ENCODE measurements around the gene LEKR1.

Gene LEKR1

DNA sequence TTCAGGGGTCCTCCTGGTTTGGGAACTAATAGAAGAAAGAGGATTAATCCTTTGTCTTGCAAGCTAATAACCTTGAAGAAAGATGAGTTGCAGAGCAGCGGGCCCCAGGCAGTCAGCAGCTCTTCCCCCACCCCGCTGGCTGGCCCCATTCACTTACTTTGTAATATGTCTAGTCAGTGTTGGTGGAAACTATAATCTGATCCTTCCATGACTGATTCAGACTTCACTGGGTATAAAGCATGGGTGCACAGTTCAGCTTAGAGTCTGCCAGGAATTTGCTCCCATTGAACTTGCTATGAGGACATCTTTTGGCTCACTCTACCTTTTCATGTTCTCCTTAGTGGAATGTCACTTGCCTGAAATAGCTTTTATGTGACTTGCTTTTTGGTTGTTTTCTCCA is 216.1 kb downstream of the LEKR1 start:
- no peak overlapping the region for H3K27ac ChIP-seq (replicated peaks; ENCODE audit: low read length)
- no peak overlapping the region for H2AFZ ChIP-seq (ENCODE audit: low read length)
- H2BK5ac ChIP-seq (ENCODE audit: low read length): no peak overlapping the region
- H2AK5ac ChIP-seq (ENCODE audit: low read depth, low read length): no peak overlapping the region
- no peak overlapping the region for H3K18ac ChIP-seq (ENCODE audit: low read length)
- H2BK120ac ChIP-seq (ENCODE audit: low read depth, low read length): no peak overlapping the region
- no peak overlapping the region for H3K4ac ChIP-seq (ENCODE audit: low read length)
- H3K4me1 ChIP-seq (ENCODE audit: control insufficient read depth in 2 of 2, insufficient read depth in 1 of 2, low read depth in 1 of 2, low read length in 2 of 2): peaks cover 0 to 2% of the 10 kb centered on the region in 2 donors
- H3K4me3 ChIP-seq (ENCODE audit: low read length in 2 of 2): no peak overlapping the region
- H3K14ac ChIP-seq (ENCODE audit: low read length): no peak overlapping the region
- H3K27me3 ChIP-seq (ENCODE audit: control insufficient read depth in 3 of 3, insufficient read depth in 3 of 3, low read depth in 1 of 3, low read length in 3 of 3): no peaks in the 10 kb centered on the region
- H4K8ac ChIP-seq (ENCODE audit: low read depth, low read length): no peak overlapping the region
- H3K9ac ChIP-seq (ENCODE audit: low read depth, low read length, poor library complexity): no peak overlapping the region
- H2BK15ac ChIP-seq (ENCODE audit: low read length): no peak overlapping the region
- H3K23ac ChIP-seq (ENCODE audit: low read depth, low read length, poor library complexity): no peak overlapping the region
- no CpG with 5 or more reads among the region's 2 CpGs for whole genome bisulfite sequencing, 2 donors (ENCODE audit: extremely low coverage in 2 of 2, insufficient read length in 2 of 2, insufficient replicate concordance in 1 of 2)
- no peak for DNase-seq (ENCODE audit: low spot score)
- no peak overlapping the region for H2BK12ac ChIP-seq (ENCODE audit: low read length)
- H3K9me3 ChIP-seq (replicated peaks in 1 of 2; ENCODE audit: control insufficient read depth in 2 of 2, insufficient read depth in 1 of 2, low read depth in 1 of 2, low read length in 2 of 2): no peaks in the 10 kb centered on the region
- H3K4me2 ChIP-seq (ENCODE audit: insufficient read depth, low read length, poor library complexity, severe bottlenecking): no peak overlapping the region
- H3K79me1 ChIP-seq (ENCODE audit: low read depth, low read length): no peaks in the 10 kb centered on the region
- H3K36me3 ChIP-seq (replicated peaks in 1 of 2; ENCODE audit: control insufficient read depth in 2 of 2, insufficient read depth in 2 of 2, low read length in 2 of 2): no peaks in the 10 kb centered on the region
- no peak overlapping the region for H4K91ac ChIP-seq (ENCODE audit: low read depth, low read length, poor library complexity)

DNA sequence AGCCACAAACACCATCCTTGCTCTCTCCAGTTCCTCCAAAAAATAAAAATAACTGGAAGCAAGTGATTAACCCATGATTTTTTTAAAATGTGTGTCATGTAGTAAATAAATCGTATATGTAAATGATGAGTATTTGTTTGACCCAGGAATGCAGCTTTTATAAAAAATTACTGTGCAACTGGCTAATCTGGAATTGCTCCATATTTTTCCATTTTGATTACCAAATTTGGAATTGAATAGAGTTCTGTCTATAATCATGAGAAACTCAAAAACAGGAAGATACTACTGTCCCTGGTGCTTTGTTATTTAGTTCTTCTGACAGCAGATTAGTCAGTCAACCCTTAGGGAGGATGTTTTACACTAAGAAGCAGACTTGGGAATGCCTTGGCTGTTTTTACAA is 217.6 kb downstream of the LEKR1 start:
- WGBS, 2 donors (ENCODE audit: extremely low coverage in 2 of 2, insufficient read length in 2 of 2, insufficient replicate concordance in 1 of 2): 100% methylated on average over 1 of the region's 1 CpG; no CpG with 5 or more reads in 1 of the 2 donors

DNA sequence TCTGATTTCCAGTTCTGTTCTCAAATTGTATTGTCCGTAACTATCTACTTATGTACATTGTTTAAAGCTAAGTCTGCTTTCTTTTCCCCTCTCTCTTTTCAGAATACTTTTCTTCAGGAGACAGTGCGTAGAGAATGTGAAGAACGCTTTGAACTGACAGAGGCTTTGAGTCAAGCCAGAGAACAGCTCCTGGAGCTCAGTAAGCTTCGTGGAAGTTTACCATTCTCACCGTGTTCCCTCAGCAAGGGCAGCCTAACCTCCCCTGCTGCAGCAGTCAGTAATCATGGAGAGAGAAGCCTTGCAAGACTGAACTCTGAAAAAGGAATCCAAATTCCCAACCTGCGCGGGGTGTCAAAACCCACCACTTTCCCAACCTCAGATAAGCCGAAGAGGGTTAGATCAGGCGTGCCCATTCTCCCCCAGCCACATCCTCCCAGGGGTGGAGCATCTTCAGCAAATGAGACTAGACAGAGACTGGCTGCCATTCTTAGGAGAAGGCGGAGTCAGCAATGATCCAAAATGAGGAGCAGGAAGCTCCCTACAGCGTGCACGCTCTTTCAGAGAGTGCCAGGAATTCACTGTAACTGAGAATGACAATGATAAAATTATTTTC is 219.2 kb downstream of the LEKR1 start:
- peaks cover 0 to 2% of the 10 kb centered on the region in 2 donors for H3K4me1 ChIP-seq (ENCODE audit: control insufficient read depth in 2 of 2, insufficient read depth in 1 of 2, low read depth in 1 of 2, low read length in 2 of 2)
- H2AK5ac ChIP-seq (ENCODE audit: low read depth, low read length): no peak overlapping the region
- H4K91ac ChIP-seq (ENCODE audit: low read depth, low read length, poor library complexity): no peak overlapping the region
- no peak overlapping the region for H2BK12ac ChIP-seq (ENCODE audit: low read length)
- H3K23ac ChIP-seq (ENCODE audit: low read depth, low read length, poor library complexity): no peak overlapping the region
- no peaks in the 10 kb centered on the region for H3K9me3 ChIP-seq (replicated peaks in 1 of 2; ENCODE audit: control insufficient read depth in 2 of 2, insufficient read depth in 1 of 2, low read depth in 1 of 2, low read length in 2 of 2)
- H2BK120ac ChIP-seq (ENCODE audit: low read depth, low read length): no peak overlapping the region
- no peak overlapping the region for H3K14ac ChIP-seq (ENCODE audit: low read length)
- no peaks in the 10 kb centered on the region for H3K79me1 ChIP-seq (ENCODE audit: low read depth, low read length)
- peak overlapping the region; percentile 16 for H3K18ac ChIP-seq (ENCODE audit: low read length)
- H2BK15ac ChIP-seq (ENCODE audit: low read length): no peak overlapping the region
- H3K27me3 ChIP-seq (ENCODE audit: control insufficient read depth in 3 of 3, insufficient read depth in 3 of 3, low read depth in 1 of 3, low read length in 3 of 3): no peaks in the 10 kb centered on the region
- no peak overlapping the region for H3K4me3 ChIP-seq (ENCODE audit: low read length in 2 of 2)
- H3K4ac ChIP-seq (ENCODE audit: low read length): no peak overlapping the region
- H2AFZ ChIP-seq (ENCODE audit: low read length): no peak overlapping the region
- no peaks in the 10 kb centered on the region for H3K36me3 ChIP-seq (replicated peaks in 1 of 2; ENCODE audit: control insufficient read depth in 2 of 2, insufficient read depth in 2 of 2, low read length in 2 of 2)
- H3K4me2 ChIP-seq (ENCODE audit: insufficient read depth, low read length, poor library complexity, severe bottlenecking): peak overlapping the region; percentile 21
- no peak overlapping the region for H2BK5ac ChIP-seq (ENCODE audit: low read length)
- H3K27ac ChIP-seq (replicated peaks; ENCODE audit: low read length): no peak overlapping the region
- no peak for DNase-seq (ENCODE audit: low spot score)
- no peak overlapping the region for H4K8ac ChIP-seq (ENCODE audit: low read depth, low read length)
- whole genome bisulfite sequencing, 2 donors (ENCODE audit: extremely low coverage in 2 of 2, insufficient read length in 2 of 2, insufficient replicate concordance in 1 of 2): no CpG with 5 or more reads among the region's 12 CpGs
- H3K9ac ChIP-seq (ENCODE audit: low read depth, low read length, poor library complexity): no peak overlapping the region

More for the DNA sequence above, 217.6 kb downstream of the LEKR1 start:
- Histone ChIP-seq H3K23ac (ENCODE audit: low read depth, low read length, poor library complexity) (no peak overlapping the region), H3K18ac (ENCODE audit: low read length) (no peak overlapping the region), H2BK15ac (ENCODE audit: low read length) (no peak overlapping the region), H3K79me1 (ENCODE audit: low read depth, low read length) (no peaks in the 10 kb centered on the region), H3K4me3 (ENCODE audit: low read length in 2 of 2) (no peak overlapping the region), H3K27ac (replicated peaks; ENCODE audit: low read length) (no peak overlapping the region), H2BK5ac (ENCODE audit: low read length) (no peak overlapping the region), H4K91ac (ENCODE audit: low read depth, low read length, poor library complexity) (no peak overlapping the region), H3K36me3 (replicated peaks in 1 of 2; ENCODE audit: control insufficient read depth in 2 of 2, insufficient read depth in 2 of 2, low read length in 2 of 2) (no peaks in the 10 kb centered on the region), H3K9me3 (replicated peaks in 1 of 2; ENCODE audit: control insufficient read depth in 2 of 2, insufficient read depth in 1 of 2, low read depth in 1 of 2, low read length in 2 of 2) (no peaks in the 10 kb centered on the region), H2BK12ac (ENCODE audit: low read length) (no peak overlapping the region), H3K4me1 (ENCODE audit: control insufficient read depth in 2 of 2, insufficient read depth in 1 of 2, low read depth in 1 of 2, low read length in 2 of 2) (peaks cover 0 to 2% of the 10 kb centered on the region in 2 donors), H3K4ac (ENCODE audit: low read length) (no peak overlapping the region), H2BK120ac (ENCODE audit: low read depth, low read length) (no peak overlapping the region), H3K4me2 (ENCODE audit: insufficient read depth, low read length, poor library complexity, severe bottlenecking) (no peak overlapping the region), H2AK5ac (ENCODE audit: low read depth, low read length) (no peak overlapping the region), H3K27me3 (ENCODE audit: control insufficient read depth in 3 of 3, insufficient read depth in 3 of 3, low read depth in 1 of 3, low read length in 3 of 3) (no peaks in the 10 kb centered on the region), H3K9ac (ENCODE audit: low read depth, low read length, poor library complexity) (no peak overlapping the region), H2AFZ (ENCODE audit: low read length) (no peak overlapping the region), H3K14ac (ENCODE audit: low read length) (no peak overlapping the region), H4K8ac (ENCODE audit: low read depth, low read length) (no peak overlapping the region)
- DNase-seq (ENCODE audit: low spot score): no peak

DNA sequence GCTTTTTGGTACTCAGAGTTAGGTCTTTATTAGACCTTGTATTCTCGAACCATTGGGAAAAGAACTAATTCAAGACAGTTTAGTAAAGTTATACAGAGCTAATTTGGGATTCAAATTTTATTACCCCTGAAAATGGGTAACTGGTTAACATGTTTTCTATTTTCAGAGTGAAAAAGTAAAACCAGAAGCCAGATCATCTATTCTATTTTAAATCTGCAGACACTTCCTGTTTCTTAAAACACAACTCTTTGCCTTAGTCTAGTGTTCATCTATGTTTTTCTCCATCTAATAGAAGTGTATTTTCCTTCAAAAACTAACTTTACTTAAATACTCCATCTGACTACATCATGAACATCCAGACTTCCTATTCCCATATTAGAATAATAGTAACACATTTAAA is 220.4 kb downstream of the LEKR1 start:
- Histone ChIP-seq H2AFZ (ENCODE audit: low read length) (no peak overlapping the region), H3K9ac (ENCODE audit: low read depth, low read length, poor library complexity) (no peak overlapping the region), H3K4ac (ENCODE audit: low read length) (no peak overlapping the region), H3K79me1 (ENCODE audit: low read depth, low read length) (no peaks in the 10 kb centered on the region), H4K8ac (ENCODE audit: low read depth, low read length) (no peak overlapping the region), H2BK120ac (ENCODE audit: low read depth, low read length) (no peak overlapping the region), H3K18ac (ENCODE audit: low read length) (no peak overlapping the region), H3K4me3 (ENCODE audit: low read length in 2 of 2) (no peak overlapping the region), H2AK5ac (ENCODE audit: low read depth, low read length) (no peak overlapping the region), H2BK15ac (ENCODE audit: low read length) (no peak overlapping the region), H2BK5ac (ENCODE audit: low read length) (no peak overlapping the region), H3K27ac (replicated peaks; ENCODE audit: low read length) (no peak overlapping the region), H4K91ac (ENCODE audit: low read depth, low read length, poor library complexity) (no peak overlapping the region), H3K14ac (ENCODE audit: low read length) (no peak overlapping the region), H3K4me1 (ENCODE audit: control insufficient read depth in 2 of 2, insufficient read depth in 1 of 2, low read depth in 1 of 2, low read length in 2 of 2) (peaks cover 0 to 2% of the 10 kb centered on the region in 2 donors), H3K4me2 (ENCODE audit: insufficient read depth, low read length, poor library complexity, severe bottlenecking) (no peak overlapping the region), H2BK12ac (ENCODE audit: low read length) (no peak overlapping the region), H3K27me3 (ENCODE audit: control insufficient read depth in 3 of 3, insufficient read depth in 3 of 3, low read depth in 1 of 3, low read length in 3 of 3) (no peaks in the 10 kb centered on the region), H3K23ac (ENCODE audit: low read depth, low read length, poor library complexity) (no peak overlapping the region), H3K9me3 (replicated peaks in 1 of 2; ENCODE audit: control insufficient read depth in 2 of 2, insufficient read depth in 1 of 2, low read depth in 1 of 2, low read length in 2 of 2) (no peaks in the 10 kb centered on the region), H3K36me3 (replicated peaks in 1 of 2; ENCODE audit: control insufficient read depth in 2 of 2, insufficient read depth in 2 of 2, low read length in 2 of 2) (no peaks in the 10 kb centered on the region)
- no CpG with 5 or more reads among the region's 1 CpG for WGBS, 2 donors (ENCODE audit: extremely low coverage in 2 of 2, insufficient read length in 2 of 2, insufficient replicate concordance in 1 of 2)
- no peak for DNase-seq (ENCODE audit: low spot score)
